Measurements from ENCODE around the gene ADTRP.
"Not testable (repeated sequence)": the region's sequence is repeated elsewhere in the genome, so short reads cannot be mapped to it uniquely, and the experiment has no call there.

ADTRP gene

DNA sequence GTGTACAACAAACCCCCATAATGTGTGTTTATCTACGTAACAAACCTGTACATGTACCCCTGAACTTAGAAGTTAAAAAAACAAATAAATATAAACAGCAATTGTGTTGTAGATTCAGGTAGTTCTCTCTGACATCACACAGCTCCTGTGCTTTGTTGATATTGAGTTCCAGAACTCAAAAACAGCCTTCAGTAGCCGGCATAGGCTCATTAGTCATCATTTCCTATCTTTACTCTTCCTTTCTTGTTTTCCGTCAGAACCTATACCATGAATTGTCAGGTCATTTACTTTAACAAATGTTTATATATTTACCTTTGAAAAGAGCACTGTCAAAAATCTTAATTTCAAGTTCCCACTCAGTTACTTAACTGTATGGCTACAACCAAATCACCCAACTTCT, 88.8 kb downstream of the ADTRP start:
- DNase-seq: no peak

DNA sequence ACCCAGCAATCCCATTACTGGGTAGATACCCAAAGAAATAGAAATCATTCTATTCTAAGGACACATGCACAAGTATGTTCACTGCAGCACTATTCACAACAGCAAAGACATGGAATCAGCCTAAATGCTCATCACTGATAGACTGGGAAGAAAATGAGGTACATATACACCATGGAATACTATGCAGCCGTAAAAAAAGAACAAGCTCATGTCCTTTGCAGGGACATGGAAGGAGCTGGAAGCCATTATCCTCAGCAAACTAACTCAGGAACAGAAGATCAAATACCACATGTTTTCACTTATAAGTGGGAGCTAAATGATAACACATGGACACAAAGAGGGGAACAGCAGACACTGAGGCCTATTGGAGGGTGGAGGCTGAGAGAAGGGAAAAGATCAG, 89.2 kb downstream of the ADTRP start:
- DNase-seq: not testable (repeated sequence)

DNA sequence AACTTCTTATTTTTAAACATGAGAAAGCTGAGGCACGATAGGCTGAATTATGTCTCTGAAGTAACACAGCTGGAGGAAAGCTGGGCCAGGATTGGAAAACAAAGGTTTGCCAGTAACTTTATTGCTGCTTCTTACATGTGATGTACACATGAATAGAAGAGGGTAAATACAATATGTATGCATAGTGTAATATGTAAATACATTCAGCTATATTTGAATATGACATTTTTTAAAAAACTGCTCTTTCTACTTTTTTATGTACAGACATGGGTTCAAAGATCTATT, 90.2 kb downstream of the ADTRP start:
- no peak for DNase-seq

DNA sequence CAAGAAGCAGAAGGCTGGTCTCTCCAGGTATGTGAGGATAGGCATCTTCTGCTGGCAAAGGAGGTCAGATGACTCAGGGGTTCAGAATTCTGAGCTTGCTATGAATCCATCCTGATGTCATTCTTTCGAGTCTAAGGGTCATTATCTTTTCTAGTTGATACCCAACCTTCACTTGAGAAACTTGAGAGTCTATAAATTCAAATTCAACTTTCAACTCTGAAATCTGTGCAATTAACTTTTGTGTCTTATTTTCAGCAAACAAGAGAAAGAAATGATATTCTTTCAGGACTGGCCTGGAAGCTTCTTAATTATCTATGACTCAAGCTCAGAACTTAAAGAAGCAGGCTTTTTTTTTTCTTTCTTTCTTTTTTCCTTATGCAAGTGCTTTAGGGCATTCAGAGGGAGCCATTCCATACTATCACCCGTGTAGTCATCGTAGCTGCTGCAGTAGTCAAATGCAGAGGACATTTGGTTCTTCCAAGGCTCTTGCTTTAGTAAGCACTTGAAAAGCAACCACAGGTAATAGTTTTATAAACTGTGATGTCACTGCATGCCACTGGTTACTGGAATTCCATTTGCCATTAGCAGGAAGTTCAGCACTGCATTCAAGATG, 93.0 kb downstream of the ADTRP start:
- DNase-seq: no peak

DNA sequence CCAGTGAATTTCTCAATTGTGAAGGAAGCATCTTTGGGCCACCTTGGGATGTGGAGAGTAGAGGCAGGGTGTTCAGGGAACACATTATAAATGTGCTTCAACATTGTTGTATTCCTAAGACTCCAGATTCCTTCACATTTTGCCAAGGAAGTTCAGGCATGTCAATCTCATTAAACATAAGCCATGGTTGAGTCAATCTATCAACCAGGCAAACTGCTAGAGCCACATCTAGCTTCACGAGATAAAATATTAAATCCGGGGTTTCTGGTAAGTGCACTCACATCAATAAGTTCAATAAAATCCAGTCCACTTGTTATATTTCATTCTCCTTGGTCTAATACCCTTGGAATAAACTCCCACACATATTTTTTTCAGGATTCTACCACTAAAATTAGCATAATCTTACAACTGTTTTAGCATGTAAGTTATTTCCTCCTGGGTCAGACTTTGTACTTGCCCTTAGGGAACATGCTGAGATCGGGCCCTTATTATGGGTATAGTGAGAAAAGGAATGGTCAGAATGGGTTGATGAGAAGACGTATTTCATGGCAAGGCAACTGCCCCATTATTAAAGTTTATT, 93.6 kb downstream of the ADTRP start:
- no peak for DNase-seq

DNA sequence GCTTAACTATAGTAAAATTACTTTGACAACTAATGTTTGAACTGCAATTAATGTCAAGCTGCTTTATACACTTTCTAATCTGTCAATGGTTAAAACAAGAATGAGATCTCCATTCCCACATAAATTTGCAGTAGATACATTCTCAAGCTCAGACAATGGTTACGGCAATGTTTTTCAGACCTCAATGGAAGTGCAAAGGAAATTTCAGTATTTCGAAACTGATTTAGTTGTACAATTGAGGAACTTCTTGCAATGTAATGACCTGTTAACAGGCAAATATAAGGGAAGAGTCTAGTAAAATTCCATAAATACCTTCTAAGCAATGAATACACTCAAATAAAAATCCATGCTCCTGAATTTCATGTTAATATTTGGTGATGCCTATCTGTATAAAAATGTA, 94.7 kb downstream of the ADTRP start:
- DNase-seq: no peak

DNA sequence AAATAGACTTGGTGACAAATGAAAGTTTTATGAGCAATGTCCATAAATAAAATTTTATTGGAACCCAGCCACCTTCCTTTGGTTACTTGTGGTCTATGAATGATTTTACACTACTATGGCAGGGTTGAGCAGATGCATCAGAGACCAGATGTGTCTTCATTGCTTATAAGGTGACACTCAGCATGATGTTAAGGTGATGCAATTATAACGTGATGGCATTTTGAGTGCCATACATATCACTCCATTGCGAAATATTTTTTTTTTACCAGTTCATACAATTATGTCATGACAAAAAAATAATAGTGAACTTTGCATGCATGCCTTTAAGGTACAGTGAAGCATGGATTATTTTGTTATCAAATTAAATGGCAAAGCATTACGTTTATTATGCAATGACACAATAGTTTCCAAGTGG, 96.0 kb downstream of the ADTRP start:
- no peak for DNase-seq

DNA sequence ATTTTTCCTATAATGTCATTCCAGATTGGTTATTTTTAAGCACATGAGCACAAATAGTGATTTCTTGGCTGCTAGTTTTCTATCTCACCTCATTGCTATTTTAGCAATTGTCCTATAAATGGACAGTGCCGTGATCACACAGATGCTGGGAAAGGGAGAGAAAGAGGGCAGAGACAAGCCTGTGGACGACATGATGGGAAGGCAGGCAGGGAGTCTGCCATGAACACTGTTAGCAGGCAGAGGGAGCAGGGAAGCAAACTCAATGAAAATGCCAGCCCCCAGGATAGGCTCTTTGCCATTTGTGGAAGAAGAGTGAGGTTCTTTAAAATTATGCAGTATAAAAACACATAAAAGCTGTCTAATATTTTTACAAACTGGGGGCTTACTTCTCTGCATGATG, 96.8 kb downstream of the ADTRP start:
- no peak for DNase-seq

DNA sequence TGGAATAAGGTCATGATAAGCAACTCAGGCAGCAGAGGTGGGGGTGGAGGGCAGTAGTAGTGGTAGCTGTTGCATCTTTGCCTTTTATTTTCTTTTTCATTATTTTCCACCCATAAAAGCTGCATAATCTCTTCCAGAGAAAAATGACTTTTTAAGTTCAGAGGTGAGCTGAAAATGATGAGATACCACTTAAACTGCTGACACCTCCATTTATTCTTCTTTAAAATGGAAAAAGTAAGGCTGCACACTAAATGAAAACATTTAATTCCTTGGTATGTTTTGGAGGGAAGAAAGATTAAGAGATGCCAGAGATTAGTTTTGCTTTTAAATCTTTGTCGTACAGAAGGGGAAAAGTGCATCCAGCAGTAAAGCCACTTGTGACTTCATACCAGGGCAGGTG, 97.2 kb downstream of the ADTRP start:
- DNase-seq: no peak

DNA sequence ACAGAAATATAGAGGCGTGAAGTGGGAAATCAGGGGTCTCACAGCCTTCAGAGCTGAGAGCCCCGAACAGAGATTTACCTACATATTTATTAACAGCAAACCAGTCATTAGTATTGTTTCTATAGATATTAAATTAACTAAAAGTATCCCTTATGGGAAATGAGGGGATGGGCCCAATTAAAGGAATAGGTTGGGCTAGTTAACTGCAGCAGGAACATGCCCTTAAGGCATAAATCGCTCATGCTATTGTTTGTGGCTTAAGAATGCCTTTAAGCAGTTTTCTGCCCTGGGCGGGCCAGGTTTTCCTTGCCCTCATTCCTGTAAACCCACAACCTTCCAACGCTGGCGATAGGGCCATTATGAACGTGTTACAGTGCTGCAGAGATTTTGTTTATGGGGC, 98.1 kb downstream of the ADTRP start:
- not testable (repeated sequence) for DNase-seq

DNA sequence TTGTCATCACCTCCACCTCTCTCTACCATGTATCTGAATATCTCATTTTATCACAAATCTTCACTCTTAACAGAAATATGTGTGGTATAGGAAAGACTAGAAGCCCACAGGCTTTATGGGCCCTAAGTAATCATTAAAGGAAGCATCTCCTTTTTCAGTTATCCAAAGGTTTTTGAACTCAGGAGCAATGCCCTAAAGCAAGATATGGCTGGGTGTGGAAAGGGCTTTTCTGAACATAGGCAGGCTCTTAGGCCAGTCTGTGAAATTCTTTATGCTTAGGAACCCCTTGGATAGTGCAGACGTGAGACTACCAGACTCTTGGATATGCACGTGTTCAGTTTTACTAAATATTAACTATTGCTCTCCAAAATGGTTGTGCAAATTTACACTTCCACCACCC, 99.5 kb downstream of the ADTRP start:
- no peak for DNase-seq

DNA sequence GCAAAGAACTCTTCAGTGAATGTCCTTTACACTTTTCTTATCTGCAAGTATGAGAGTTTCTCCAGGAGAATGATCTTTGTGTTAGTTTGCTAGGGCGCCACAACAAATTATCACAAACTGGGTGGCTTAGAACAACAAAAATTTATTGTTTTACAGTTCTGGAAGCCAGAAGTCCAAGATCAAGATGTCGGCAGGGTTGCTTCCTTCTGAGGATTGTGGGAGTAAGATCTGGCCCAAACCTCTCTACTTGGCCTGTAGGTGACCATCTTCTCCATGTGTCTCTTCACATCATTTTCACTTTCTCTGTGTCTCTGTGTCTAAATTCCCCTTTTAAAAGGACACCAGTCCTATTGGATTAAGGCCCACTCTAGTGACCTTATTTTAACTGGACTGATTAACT, 103.0 kb downstream of the ADTRP start:
- peak in 1 of 2 experiments; percentile 6 for DNase-seq

DNA sequence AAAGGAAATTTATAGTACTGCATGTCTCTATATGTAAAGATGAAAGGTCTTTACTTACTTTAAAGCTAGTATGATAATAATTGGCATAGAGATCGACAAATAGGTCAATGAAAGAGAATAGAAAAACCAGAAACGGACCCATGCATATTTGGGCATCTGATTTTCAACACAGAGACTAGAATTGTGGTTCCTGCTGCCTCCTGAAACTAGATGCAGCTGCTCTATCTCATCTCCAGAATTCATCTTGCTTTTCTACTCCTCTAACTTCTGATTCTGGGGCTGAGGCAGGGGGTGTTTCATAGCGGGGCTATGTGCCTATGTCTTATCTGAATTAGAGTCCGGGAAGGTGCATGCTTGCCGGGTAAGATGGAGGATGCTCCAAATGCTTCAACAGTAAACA, 105.9 kb downstream of the ADTRP start:
- DNase-seq: no peak

DNA sequence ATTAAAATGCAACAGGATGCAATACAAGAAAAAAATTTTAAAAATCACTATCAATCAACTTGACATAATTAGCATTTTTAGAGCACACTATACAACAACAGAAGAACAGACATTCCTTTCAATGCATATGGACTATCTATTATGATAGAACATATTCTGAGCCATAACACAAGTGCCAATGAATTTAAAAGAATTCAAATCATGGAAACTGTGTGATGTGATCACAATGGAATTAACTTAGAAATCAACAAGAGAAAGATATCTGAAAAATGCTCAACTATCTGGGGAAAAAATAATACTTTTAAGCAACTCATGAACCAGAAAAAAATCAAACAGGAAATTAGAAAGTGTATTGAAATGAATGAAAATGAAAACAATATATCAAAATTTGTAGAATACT, 106.3 kb downstream of the ADTRP start:
- no peak for DNase-seq

DNA sequence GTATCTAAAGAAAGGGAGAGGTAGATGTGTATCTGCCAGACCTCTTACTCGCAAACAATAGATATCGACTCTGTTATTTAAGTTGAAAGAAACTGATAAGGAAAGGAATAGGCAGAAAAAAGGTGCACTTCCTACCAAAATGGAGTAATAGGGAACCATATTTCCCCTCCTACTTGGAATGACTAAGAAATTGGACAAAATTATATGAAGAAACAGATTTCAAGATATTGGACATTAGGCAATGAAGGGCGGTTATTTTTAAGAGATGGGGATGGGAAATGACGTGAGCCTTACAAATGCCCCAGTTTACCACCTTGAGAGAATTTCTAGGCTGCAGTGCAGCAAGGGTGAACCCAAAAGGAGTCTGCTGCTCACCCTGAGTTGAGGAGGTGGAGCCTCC, 108.9 kb downstream of the ADTRP start:
- DNase-seq: no peak

DNA sequence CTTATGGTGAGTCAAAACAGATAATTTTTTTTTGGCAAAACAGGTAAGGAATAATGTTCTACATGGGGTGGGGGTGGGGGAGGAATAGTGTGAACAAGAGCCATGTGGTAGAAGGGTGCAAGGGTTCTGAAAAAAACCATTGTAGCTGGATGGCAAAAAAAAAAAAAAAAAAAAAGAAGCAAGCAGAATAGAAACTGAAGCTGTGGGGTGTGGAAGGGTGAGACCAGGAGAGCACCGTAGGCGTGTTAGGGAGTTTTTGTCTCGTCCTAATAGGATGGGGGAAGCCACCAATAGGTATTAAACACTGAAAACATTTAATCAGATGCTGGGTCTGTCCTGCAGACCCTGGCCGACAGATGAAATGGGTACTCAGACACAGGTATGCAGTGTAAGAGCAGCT, 110.1 kb downstream of the ADTRP start:
- no peak for DNase-seq

DNA sequence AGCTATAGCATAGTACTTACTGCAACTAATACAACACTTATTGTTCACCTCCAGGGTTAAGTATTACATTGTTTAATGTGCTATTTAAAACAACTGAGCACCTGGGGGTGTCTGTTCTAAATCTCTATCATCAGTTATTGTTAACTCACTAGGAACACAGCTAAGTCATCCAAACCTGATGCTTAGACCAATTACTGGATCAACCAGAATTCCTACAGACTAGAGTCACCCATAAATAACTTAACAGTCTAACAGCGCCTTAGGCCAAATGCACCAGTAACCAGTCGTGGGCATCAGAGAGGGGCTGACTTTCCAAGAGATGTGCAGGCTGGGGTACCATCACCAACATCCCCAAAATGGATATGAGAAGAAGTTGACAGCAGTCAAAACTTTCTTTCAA, 110.7 kb downstream of the ADTRP start:
- no peak for DNase-seq

DNA sequence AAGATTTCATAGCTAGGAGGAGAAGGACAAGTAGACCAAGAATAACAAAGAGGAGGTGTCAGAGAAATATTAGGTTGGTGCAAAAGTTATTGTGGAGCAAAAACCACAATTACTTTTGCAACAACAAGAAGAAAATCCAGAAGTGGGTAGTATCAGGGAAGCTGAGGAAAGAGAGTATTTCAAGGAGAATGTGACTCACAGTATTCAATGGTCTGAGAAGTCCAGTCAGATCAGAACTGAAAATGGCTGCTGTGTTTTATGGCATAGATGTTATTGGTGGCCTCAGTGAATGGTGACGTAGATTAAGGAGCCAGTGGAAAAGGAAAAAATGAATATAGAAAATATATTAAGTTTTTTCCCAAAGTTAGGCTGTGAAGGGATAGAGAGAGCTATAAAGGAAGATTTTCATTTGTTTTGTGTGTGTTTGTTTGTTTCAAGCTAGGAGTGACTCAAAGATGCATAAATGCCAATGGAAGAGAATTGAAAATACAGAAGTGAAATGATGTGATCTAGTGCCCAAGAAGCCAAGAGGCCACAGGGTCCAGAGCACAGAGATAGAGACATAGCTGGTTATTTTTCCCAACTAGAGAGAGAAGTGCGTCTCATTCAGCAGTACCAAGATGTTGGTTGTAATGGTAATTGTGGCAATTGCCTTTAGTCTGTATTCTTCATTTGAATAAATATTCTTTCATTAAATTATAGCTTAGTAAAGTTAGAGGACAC, 112.8 kb downstream of the ADTRP start:
- no peak for DNase-seq
